GM23338 (cell line): Measurements from ENCODE around the gene SLC39A10. TPM values are rescaled to one million over a fixed set of nuclear protein-coding genes. Genes with fewer than 3 reads are reported as not detected.

ENCODE experiments used
- ATAC-seq: fragments of 200-7000 bp; cut with Tn5 transposase; 3 replicates; pipeline ENCODE4 v1.9.1; 2020
- DNase-seq: peaks from one replicate; pipeline ENCODE4 v3.0.0-alpha.2; 2015; ENCODE audit warnings: low spot score
- H2AFZ ChIP-seq: fragments of 200-600 bp; sonication (generic); 2 replicates; pipeline ENCODE4 v1.8.0; 2016; ENCODE audit warnings: antibody characterized with exemption, mild to moderate bottlenecking, moderate library complexity
- H3F3A ChIP-seq: fragments of 200-600 bp; sonication (generic); replicated peaks from 2 replicates; pipeline ENCODE4 v1.8.0; 2017; ENCODE audit warnings: antibody characterized with exemption, mixed run types, low read depth
- H3K27ac ChIP-seq: fragments of 200-600 bp; sonication (generic); 2 replicates; pipeline ENCODE4 v1.6.1; 2016; ENCODE audit warnings: low read depth
- H3K27me3 ChIP-seq: fragments of 200-600 bp; sonication (generic); 2 replicates; pipeline ENCODE4 v1.8.0; 2016; ENCODE audit warnings: mild to moderate bottlenecking, mixed run types, moderate library complexity; ENCODE audit not compliant: insufficient read depth
- H3K36me3 ChIP-seq: fragments of 200-600 bp; sonication (generic); 2 replicates; pipeline ENCODE4 v1.8.0; 2016; ENCODE audit warnings: mild to moderate bottlenecking; ENCODE audit not compliant: insufficient read depth
- H3K4me1 ChIP-seq: fragments of 200-600 bp; sonication (generic); 2 replicates; pipeline ENCODE4 v1.8.0; 2016; ENCODE audit warnings: mild to moderate bottlenecking, moderate library complexity; ENCODE audit not compliant: insufficient read depth
- H3K4me2 ChIP-seq: fragments of 200-600 bp; sonication (generic); 2 replicates; pipeline ENCODE4 v1.7.1; 2017; ENCODE audit warnings: mixed run types
- H3K4me3 ChIP-seq: fragments of 200-600 bp; sonication (generic); 2 replicates; pipeline ENCODE4 v1.6.1; 2016; ENCODE audit warnings: mixed run types
- H3K79me2 ChIP-seq: fragments of 200-600 bp; sonication (generic); replicated peaks from 2 replicates; pipeline ENCODE4 v1.8.0; 2017; ENCODE audit warnings: mild to moderate bottlenecking; ENCODE audit not compliant: insufficient read depth
- H3K9me2 ChIP-seq: fragments of 200-600 bp; sonication (generic); 2 replicates; pipeline ENCODE4 v1.8.0; 2017; ENCODE audit not compliant: insufficient read depth
- H4K20me1 ChIP-seq: fragments of 200-600 bp; sonication (generic); replicated peaks from 2 replicates; pipeline ENCODE4 v1.8.0; 2017; ENCODE audit warnings: mild to moderate bottlenecking; ENCODE audit not compliant: insufficient read depth
- H3K27ac Mint-ChIP-seq: 2 replicates; pipeline ENCODE4 v1.8.0; 2020; ENCODE audit warnings: inconsistent platforms, mild to moderate bottlenecking, moderate library complexity, mixed read lengths
- H3K27me3 Mint-ChIP-seq: 3 replicates; pipeline ENCODE4 v1.8.0; 2022; ENCODE audit warnings: low read depth, mild to moderate bottlenecking, moderate library complexity, mixed read lengths, inconsistent platforms; ENCODE audit not compliant: insufficient read depth, poor library complexity
- H3K36me3 Mint-ChIP-seq: 3 replicates; pipeline ENCODE4 v1.8.0; 2021; ENCODE audit warnings: low read depth, mild to moderate bottlenecking, inconsistent platforms, moderate library complexity, mixed read lengths
- H3K4me1 Mint-ChIP-seq: 3 replicates; pipeline ENCODE4 v1.8.0; 2020; ENCODE audit warnings: mild to moderate bottlenecking, inconsistent platforms, mixed read lengths
- H3K4me3 Mint-ChIP-seq: 3 replicates; pipeline ENCODE4 v1.8.0; 2021; ENCODE audit warnings: moderate library complexity, mild to moderate bottlenecking, inconsistent platforms, mixed read lengths
- H3K9me3 Mint-ChIP-seq: 3 replicates; pipeline ENCODE4 v1.8.0; 2020; ENCODE audit warnings: moderate library complexity, mild to moderate bottlenecking, inconsistent platforms, mixed read lengths
- EZH2 ChIP-seq: fragments of 200-600 bp; sonication (generic); IDR thresholded peaks from one replicate; pipeline ENCODE4 v1.8.0; 2017; ENCODE audit warnings: antibody characterized with exemption, mild to moderate bottlenecking, low read depth; ENCODE audit not compliant: unreplicated experiment
- EZH2phosphoT487 ChIP-seq: fragments of 200-600 bp; sonication (generic); IDR thresholded peaks from one replicate; pipeline ENCODE4 v1.8.1; 2018; ENCODE audit warnings: antibody characterized with exemption; ENCODE audit not compliant: unreplicated experiment
- JUNB ChIP-seq: IDR thresholded peaks from one replicate; pipeline ENCODE4 v1.6.1; 2016; ENCODE audit warnings: antibody characterized with exemption; ENCODE audit not compliant: unreplicated experiment
- POLR2AphosphoS5 ChIP-seq: IDR thresholded peaks from 2 replicates; pipeline ENCODE4 v1.6.1; 2016; ENCODE audit warnings: antibody characterized with exemption, low read depth
- STAT1 ChIP-seq: IDR thresholded peaks from one replicate; pipeline ENCODE4 v1.6.1; 2016; ENCODE audit warnings: antibody characterized with exemption; ENCODE audit not compliant: unreplicated experiment
- ZNF331 ChIP-seq: fragments of 250-450 bp; sonication (Bioruptor Pico); IDR thresholded peaks from 2 replicates; pipeline ENCODE4 v1.5.0; 2020; ENCODE audit warnings: low read depth, mild to moderate bottlenecking, moderate library complexity
- polyA plus RNA-seq: library from polyadenylated mRNA; unstranded; fragments of >200 nt; fragmentation: Nextera tagmentation; extraction: Ambion mirVana; gene quantifications from 2 replicates; pipeline ENCODE4 v1.2.1, GENCODE V29; 2016
- total RNA-seq: library from RNA; depleted of rRNA; stranded (reverse); fragments of >200 nt; shearing (Covaris generic); gene quantifications from 2 replicates; pipeline ENCODE4 v1.2.3, GENCODE V29; 2014
- TF ChIP-seq, protein P1 (sequence below): IDR thresholded peaks from 2 replicates; pipeline ENCODE4 v1.6.1; 2016; ENCODE audit warnings: antibody characterized with exemption
- TF ChIP-seq, protein P2 (sequence below): IDR thresholded peaks from one replicate; pipeline ENCODE4 v1.6.1; 2018; ENCODE audit warnings: antibody characterized with exemption; ENCODE audit not compliant: unreplicated experiment
- TF ChIP-seq, protein P3 (sequence below): fragments of 250-450 bp; sonication (Bioruptor Pico); IDR thresholded peaks from 2 replicates; pipeline ENCODE4 v1.5.0; 2020; ENCODE audit warnings: mild to moderate bottlenecking, moderate library complexity

The SLC39A10 gene
- total and polyA plus RNA-seq, 2 experiments from 2014 or later = 261 to 356 TPM

DNA sequence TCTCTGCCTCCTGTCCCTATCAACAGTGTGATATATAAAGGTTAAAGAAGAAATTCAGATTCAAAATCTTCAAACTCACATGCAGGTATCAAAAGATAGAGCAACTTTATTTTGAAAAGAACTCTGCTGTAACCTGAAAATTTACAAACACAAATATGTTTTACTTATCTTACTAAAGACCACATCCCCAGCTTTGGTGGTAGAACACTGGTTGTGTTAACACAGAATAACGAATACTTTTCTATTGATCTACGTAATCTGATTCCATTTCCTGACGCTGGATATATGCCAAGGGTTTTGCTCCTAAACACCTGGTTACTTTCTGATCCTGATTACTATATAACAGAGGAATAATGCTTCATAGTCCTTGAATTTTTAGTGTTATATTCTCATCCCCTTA is 23.1 kb upstream of the SLC39A10 start (continued):
- TF ChIP-seq, protein P1, sequence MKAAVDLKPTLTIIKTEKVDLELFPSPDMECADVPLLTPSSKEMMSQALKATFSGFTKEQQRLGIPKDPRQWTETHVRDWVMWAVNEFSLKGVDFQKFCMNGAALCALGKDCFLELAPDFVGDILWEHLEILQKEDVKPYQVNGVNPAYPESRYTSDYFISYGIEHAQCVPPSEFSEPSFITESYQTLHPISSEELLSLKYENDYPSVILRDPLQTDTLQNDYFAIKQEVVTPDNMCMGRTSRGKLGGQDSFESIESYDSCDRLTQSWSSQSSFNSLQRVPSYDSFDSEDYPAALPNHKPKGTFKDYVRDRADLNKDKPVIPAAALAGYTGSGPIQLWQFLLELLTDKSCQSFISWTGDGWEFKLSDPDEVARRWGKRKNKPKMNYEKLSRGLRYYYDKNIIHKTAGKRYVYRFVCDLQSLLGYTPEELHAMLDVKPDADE = no peak
- TF ChIP-seq ZNF331 = no peak
- TF ChIP-seq, protein P2, sequence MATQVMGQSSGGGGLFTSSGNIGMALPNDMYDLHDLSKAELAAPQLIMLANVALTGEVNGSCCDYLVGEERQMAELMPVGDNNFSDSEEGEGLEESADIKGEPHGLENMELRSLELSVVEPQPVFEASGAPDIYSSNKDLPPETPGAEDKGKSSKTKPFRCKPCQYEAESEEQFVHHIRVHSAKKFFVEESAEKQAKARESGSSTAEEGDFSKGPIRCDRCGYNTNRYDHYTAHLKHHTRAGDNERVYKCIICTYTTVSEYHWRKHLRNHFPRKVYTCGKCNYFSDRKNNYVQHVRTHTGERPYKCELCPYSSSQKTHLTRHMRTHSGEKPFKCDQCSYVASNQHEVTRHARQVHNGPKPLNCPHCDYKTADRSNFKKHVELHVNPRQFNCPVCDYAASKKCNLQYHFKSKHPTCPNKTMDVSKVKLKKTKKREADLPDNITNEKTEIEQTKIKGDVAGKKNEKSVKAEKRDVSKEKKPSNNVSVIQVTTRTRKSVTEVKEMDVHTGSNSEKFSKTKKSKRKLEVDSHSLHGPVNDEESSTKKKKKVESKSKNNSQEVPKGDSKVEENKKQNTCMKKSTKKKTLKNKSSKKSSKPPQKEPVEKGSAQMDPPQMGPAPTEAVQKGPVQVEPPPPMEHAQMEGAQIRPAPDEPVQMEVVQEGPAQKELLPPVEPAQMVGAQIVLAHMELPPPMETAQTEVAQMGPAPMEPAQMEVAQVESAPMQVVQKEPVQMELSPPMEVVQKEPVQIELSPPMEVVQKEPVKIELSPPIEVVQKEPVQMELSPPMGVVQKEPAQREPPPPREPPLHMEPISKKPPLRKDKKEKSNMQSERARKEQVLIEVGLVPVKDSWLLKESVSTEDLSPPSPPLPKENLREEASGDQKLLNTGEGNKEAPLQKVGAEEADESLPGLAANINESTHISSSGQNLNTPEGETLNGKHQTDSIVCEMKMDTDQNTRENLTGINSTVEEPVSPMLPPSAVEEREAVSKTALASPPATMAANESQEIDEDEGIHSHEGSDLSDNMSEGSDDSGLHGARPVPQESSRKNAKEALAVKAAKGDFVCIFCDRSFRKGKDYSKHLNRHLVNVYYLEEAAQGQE = no peak
- no peak for TF ChIP-seq EZH2
- no peak for TF ChIP-seq STAT1
- no peak for TF ChIP-seq POLR2AphosphoS5

DNA sequence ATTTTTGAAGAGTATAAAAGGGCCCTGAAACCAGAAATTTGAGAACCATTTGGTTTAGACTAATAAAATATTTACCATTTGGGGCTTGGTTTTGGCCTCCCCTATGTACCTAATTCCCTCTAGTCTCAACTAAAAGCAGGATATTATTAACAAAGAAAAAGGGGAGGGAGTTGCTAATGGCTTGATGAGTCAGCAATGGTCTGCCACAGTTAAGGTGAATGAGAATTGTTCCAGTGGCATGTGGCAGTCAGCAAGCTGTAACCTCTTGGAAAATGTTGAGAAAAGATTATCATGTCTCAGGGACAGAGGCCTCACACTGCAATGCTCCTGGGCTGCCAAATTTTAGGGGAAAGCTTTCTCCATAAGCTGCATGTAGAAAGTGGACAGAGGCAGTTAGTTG is 20.1 kb upstream of the SLC39A10 start:
- H2AFZ ChIP-seq = no peak overlapping the region
- Mint-ChIP-seq H3K27ac (peak overlapping the region; percentile 70; the same call in 1 of the 2 replicates), H3K4me3 (no peak overlapping the region), H3K27me3 (peaks cover 2% of the 10 kb centered on the region), H3K9me3 (no peaks in the 10 kb centered on the region; the same call in 2 of the 3 replicates), H3K36me3 (peaks cover 26% of the 10 kb centered on the region), H3K4me1 (peaks cover 9% of the 10 kb centered on the region)
- H3K9me2 ChIP-seq = no peaks in the 10 kb centered on the region
- peaks cover 4% of the 10 kb centered on the region; the same call in 1 of the 2 replicates for H3K36me3 ChIP-seq
- H3K27me3 ChIP-seq = no peaks in the 10 kb centered on the region
- H3K79me2 ChIP-seq = peaks cover 40% of the 10 kb centered on the region
- no peak overlapping the region for H3K4me3 ChIP-seq
- H3K4me1 ChIP-seq = peaks cover 2% of the 10 kb centered on the region
- no peak for ATAC-seq
- no peak for DNase-seq
- no peak overlapping the region for H3K27ac ChIP-seq
- H3F3A ChIP-seq = no peaks in the 10 kb centered on the region
- H3K4me2 ChIP-seq = no peak overlapping the region
- no peaks in the 10 kb centered on the region for H4K20me1 ChIP-seq
- TF ChIP-seq POLR2AphosphoS5 (no peak), EZH2phosphoT487 (no peak), JUNB (no peak), STAT1 (no peak)
- TF ChIP-seq, protein P3, sequence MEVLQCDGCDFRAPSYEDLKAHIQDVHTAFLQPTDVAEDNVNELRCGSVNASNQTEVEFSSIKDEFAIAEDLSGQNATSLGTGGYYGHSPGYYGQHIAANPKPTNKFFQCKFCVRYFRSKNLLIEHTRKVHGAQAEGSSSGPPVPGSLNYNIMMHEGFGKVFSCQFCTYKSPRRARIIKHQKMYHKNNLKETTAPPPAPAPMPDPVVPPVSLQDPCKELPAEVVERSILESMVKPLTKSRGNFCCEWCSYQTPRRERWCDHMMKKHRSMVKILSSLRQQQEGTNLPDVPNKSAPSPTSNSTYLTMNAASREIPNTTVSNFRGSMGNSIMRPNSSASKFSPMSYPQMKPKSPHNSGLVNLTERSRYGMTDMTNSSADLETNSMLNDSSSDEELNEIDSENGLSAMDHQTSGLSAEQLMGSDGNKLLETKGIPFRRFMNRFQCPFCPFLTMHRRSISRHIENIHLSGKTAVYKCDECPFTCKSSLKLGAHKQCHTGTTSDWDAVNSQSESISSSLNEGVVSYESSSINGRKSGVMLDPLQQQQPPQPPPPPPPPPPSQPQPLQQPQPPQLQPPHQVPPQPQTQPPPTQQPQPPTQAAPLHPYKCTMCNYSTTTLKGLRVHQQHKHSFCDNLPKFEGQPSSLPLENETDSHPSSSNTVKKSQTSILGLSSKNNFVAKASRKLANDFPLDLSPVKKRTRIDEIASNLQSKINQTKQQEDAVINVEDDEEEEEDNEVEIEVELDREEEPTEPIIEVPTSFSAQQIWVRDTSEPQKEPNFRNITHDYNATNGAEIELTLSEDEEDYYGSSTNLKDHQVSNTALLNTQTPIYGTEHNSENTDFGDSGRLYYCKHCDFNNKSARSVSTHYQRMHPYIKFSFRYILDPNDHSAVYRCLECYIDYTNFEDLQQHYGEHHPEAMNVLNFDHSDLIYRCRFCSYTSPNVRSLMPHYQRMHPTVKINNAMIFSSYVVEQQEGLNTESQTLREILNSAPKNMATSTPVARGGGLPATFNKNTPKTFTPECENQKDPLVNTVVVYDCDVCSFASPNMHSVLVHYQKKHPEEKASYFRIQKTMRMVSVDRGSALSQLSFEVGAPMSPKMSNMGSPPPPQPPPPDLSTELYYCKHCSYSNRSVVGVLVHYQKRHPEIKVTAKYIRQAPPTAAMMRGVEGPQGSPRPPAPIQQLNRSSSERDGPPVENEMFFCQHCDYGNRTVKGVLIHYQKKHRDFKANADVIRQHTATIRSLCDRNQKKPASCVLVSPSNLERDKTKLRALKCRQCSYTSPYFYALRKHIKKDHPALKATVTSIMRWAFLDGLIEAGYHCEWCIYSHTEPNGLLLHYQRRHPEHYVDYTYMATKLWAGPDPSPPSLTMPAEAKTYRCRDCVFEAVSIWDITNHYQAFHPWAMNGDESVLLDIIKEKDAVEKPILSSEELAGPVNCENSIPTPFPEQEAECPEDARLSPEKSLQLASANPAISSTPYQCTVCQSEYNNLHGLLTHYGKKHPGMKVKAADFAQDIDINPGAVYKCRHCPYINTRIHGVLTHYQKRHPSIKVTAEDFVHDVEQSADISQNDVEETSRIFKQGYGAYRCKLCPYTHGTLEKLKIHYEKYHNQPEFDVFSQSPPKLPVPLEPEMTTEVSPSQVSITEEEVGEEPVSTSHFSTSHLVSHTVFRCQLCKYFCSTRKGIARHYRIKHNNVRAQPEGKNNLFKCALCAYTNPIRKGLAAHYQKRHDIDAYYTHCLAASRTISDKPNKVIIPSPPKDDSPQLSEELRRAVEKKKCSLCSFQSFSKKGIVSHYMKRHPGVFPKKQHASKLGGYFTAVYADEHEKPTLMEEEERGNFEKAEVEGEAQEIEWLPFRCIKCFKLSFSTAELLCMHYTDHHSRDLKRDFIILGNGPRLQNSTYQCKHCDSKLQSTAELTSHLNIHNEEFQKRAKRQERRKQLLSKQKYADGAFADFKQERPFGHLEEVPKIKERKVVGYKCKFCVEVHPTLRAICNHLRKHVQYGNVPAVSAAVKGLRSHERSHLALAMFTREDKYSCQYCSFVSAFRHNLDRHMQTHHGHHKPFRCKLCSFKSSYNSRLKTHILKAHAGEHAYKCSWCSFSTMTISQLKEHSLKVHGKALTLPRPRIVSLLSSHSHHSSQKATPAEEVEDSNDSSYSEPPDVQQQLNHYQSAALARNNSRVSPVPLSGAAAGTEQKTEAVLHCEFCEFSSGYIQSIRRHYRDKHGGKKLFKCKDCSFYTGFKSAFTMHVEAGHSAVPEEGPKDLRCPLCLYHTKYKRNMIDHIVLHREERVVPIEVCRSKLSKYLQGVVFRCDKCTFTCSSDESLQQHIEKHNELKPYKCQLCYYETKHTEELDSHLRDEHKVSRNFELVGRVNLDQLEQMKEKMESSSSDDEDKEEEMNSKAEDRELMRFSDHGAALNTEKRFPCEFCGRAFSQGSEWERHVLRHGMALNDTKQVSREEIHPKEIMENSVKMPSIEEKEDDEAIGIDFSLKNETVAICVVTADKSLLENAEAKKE = no peak
- TF ChIP-seq, protein P1 = no peak
- TF ChIP-seq, protein P2 = no peak
